ENCODE data around the gene SLC39A11.
"Not testable (repeated sequence)": the region's sequence is repeated elsewhere in the genome, so short reads cannot be mapped to it uniquely, and the experiment has no call there.

The SLC39A11 gene

GRCh38 chr17:73111386-73111785, 18.9 kb upstream of the SLC39A11 start:
- no peak for DNase-seq (ENCODE audit: low read depth in 1 of 2, low spot score in 1 of 2)

GRCh38 chr17:73107191-73107590, 14.7 kb upstream of the SLC39A11 start:
- DNase-seq (ENCODE audit: low read depth in 1 of 2, low spot score in 1 of 2): no peak

GRCh38 chr17:73105431-73105830, 12.9 kb upstream of the SLC39A11 start:
- no peak for DNase-seq (ENCODE audit: low read depth in 1 of 2, low spot score in 1 of 2)

GRCh38 chr17:73104450-73104849, 12.0 kb upstream of the SLC39A11 start:
- no peak for DNase-seq (ENCODE audit: low read depth in 1 of 2, low spot score in 1 of 2)

- DNase-seq (ENCODE audit: low read depth in 1 of 2, low spot score in 1 of 2): no peak
Measured at GRCh38 chr17:73103641-73104335, 11.3 kb upstream of the SLC39A11 start.

- DNase-seq (ENCODE audit: low read depth in 1 of 2, low spot score in 1 of 2): no peak
Measured at GRCh38 chr17:73101031-73101430, 8.5 kb upstream of the SLC39A11 start.

GRCh38 chr17:73100363-73100762, 7.9 kb upstream of the SLC39A11 start:
- no peak for DNase-seq (ENCODE audit: low read depth in 1 of 2, low spot score in 1 of 2)

- no peak for DNase-seq (ENCODE audit: low read depth in 1 of 2, low spot score in 1 of 2)
Measured at GRCh38 chr17:73099511-73099910, 7.0 kb upstream of the SLC39A11 start.

GRCh38 chr17:73098919-73099318, 6.4 kb upstream of the SLC39A11 start:
- DNase-seq (ENCODE audit: low read depth in 1 of 2, low spot score in 1 of 2): no peak

GRCh38 chr17:73097973-73098765, 5.7 kb upstream of the SLC39A11 start:
- DNase-seq (ENCODE audit: low read depth in 1 of 2, low spot score in 1 of 2): not testable (repeated sequence)

GRCh38 chr17:73096866-73097265, 4.4 kb upstream of the SLC39A11 start:
- no peak for DNase-seq (ENCODE audit: low read depth in 1 of 2, low spot score in 1 of 2)

- no peak for DNase-seq (ENCODE audit: low read depth in 1 of 2, low spot score in 1 of 2)
Measured at GRCh38 chr17:73096211-73096610, 3.7 kb upstream of the SLC39A11 start.

GRCh38 chr17:73093286-73093685, 798 bp upstream of the SLC39A11 start:
- DNase-seq (ENCODE audit: low read depth in 1 of 2, low spot score in 1 of 2): no peak

GRCh38 chr17:73091770-73092522, 542 bp downstream of the SLC39A11 start:
- peak in 1 of 2 donors; percentile 3 for DNase-seq (ENCODE audit: low read depth in 1 of 2, low spot score in 1 of 2)

- no peak for DNase-seq (ENCODE audit: low read depth in 1 of 2, low spot score in 1 of 2)
Measured at GRCh38 chr17:73091410-73091769, 1.1 kb downstream of the SLC39A11 start.

GRCh38 chr17:73090396-73091202, 1.9 kb downstream of the SLC39A11 start:
- DNase-seq (ENCODE audit: low read depth in 1 of 2, low spot score in 1 of 2): no peak

GRCh38 chr17:73089322-73090317, 2.9 kb downstream of the SLC39A11 start:
- DNase-seq (ENCODE audit: low read depth in 1 of 2, low spot score in 1 of 2): no peak

GRCh38 chr17:73088561-73088960, 3.9 kb downstream of the SLC39A11 start:
- DNase-seq (ENCODE audit: low read depth in 1 of 2, low spot score in 1 of 2): no peak

- no peak for DNase-seq (ENCODE audit: low read depth in 1 of 2, low spot score in 1 of 2)
Measured at GRCh38 chr17:73083432-73083831, 9.1 kb downstream of the SLC39A11 start.

- no peak for DNase-seq (ENCODE audit: low read depth in 1 of 2, low spot score in 1 of 2)
Measured at GRCh38 chr17:73074566-73074965, 17.9 kb downstream of the SLC39A11 start.

Measured in activated CD4-positive, alpha-beta T cell treated with anti-CD3 and anti-CD28 coated beads, Interleukin-2, amount 50 U/mL, for 24 hours (primary cell).